HEK293 (cell line): Measurements from ENCODE around the gene REV3L.

Source experiments
- CTCF ChIA-PET: fragments of 350-600 bp; formaldehyde crosslinking; extraction: SDS; loops from one replicate; lab custom pipeline; 2021; ENCODE audit warnings: antibody characterized with exemption; lab: Yijun Ruan, JAX
- POLR2A ChIA-PET: fragments of 300-600 bp; formaldehyde crosslinking; extraction: SDS; loops from one replicate; lab custom pipeline; 2020; ENCODE audit warnings: antibody characterized with exemption, inconsistent platforms; lab: Yijun Ruan, JAX
- H3K27ac ChIP-seq: fragments of 200-500 bp; sonication (Bioruptor generic); 2 replicates; pipeline ENCODE4 v1.5.1; 2014; ENCODE audit warnings: low read depth, low read length, control low read depth, inconsistent platforms; ENCODE audit errors: extremely low read depth
- H3K36me3 ChIP-seq, 2 experiments: fragments of 200-500 bp in 1 of 2; sonication (Bioruptor generic) in 1 of 2; 1 replicate in 1 of 2; 2 replicates in 1 of 2; pipeline ENCODE4 v1.5.1; 2014 to 2017; ENCODE audit warnings: inconsistent platforms in 2 of 2, low read length in 2 of 2; ENCODE audit not compliant: control insufficient read depth in 2 of 2, insufficient read depth in 1 of 2
- H3K4me1 ChIP-seq: fragments of 200-500 bp; sonication (Bioruptor generic); 2 replicates; pipeline ENCODE4 v1.5.1; 2014; ENCODE audit warnings: mild to moderate bottlenecking, low read length, inconsistent platforms; ENCODE audit not compliant: control insufficient read depth, insufficient read depth
- H3K4me3 ChIP-seq: 2 replicates; pipeline ENCODE4 v1.5.1; 2011; ENCODE audit warnings: low read depth, mild to moderate bottlenecking, control low read depth, low read length, moderate library complexity
- H3K9me3 ChIP-seq: fragments of 200-500 bp; sonication (Bioruptor generic); 2 replicates; pipeline ENCODE4 v1.5.1; 2014; ENCODE audit warnings: low read depth, low read length, inconsistent platforms; ENCODE audit not compliant: control insufficient read depth, insufficient read depth
- ELK4 ChIP-seq: IDR thresholded peaks from 2 replicates; pipeline ENCODE4 v1.6.1; 2011; ENCODE audit warnings: mild to moderate bottlenecking, low read depth, low read length, borderline replicate concordance
- KLF7 ChIP-seq: fragments of 450-650 bp; formaldehyde crosslinking; IDR thresholded peaks from 2 replicates; pipeline ENCODE4 v1.5.1; 2016; ENCODE audit warnings: missing biosample characterization, missing genetic modification characterization, borderline replicate concordance
- KLF8 ChIP-seq: fragments of 450-650 bp; formaldehyde crosslinking; IDR thresholded peaks from 2 replicates; pipeline ENCODE4 v1.5.1; 2016; ENCODE audit warnings: missing biosample characterization, missing genetic modification characterization
- PATZ1 ChIP-seq: fragments of 450-650 bp; formaldehyde crosslinking; IDR thresholded peaks from 2 replicates; pipeline ENCODE4 v1.5.1; 2016; ENCODE audit warnings: missing biosample characterization, missing genetic modification characterization
- PRDM6 ChIP-seq: fragments of 450-650 bp; formaldehyde crosslinking; IDR thresholded peaks from 2 replicates; pipeline ENCODE4 v1.5.1; 2017; ENCODE audit warnings: missing biosample characterization, missing genetic modification characterization
- ZBTB48 ChIP-seq: fragments of 450-650 bp; formaldehyde crosslinking; IDR thresholded peaks from 2 replicates; pipeline ENCODE4 v1.5.1; 2016; ENCODE audit warnings: missing biosample characterization, missing genetic modification characterization
- ZBTB6 ChIP-seq: fragments of 450-650 bp; formaldehyde crosslinking; IDR thresholded peaks from 2 replicates; pipeline ENCODE4 v1.5.1; 2017; ENCODE audit warnings: missing biosample characterization, missing genetic modification characterization
- ZBTB7A ChIP-seq: fragments of 450-650 bp; formaldehyde crosslinking; IDR thresholded peaks from 2 replicates; pipeline ENCODE4 v1.5.1; 2016; ENCODE audit warnings: low read depth, missing biosample characterization, missing genetic modification characterization
- ZFP69B ChIP-seq: fragments of 450-650 bp; formaldehyde crosslinking; IDR thresholded peaks from 2 replicates; pipeline ENCODE4 v1.5.1; 2016; ENCODE audit warnings: missing biosample characterization, missing genetic modification characterization
- ZNF169 ChIP-seq: fragments of 450-650 bp; formaldehyde crosslinking; IDR thresholded peaks from 2 replicates; pipeline ENCODE4 v1.5.1; 2016; ENCODE audit warnings: missing biosample characterization, missing genetic modification characterization
- ZNF221 ChIP-seq: fragments of 450-650 bp; formaldehyde crosslinking; IDR thresholded peaks from 2 replicates; pipeline ENCODE4 v1.5.1; 2017; ENCODE audit warnings: missing biosample characterization, missing genetic modification characterization, borderline replicate concordance
- ZNF335 ChIP-seq: fragments of 450-650 bp; formaldehyde crosslinking; conservative IDR thresholded peaks from 2 replicates; pipeline ENCODE4 v1.5.1; 2016; ENCODE audit warnings: missing biosample characterization, missing genetic modification characterization
- ZNF37A ChIP-seq: fragments of 450-650 bp; IDR thresholded peaks from 2 replicates; pipeline ENCODE4 v1.5.1; 2018; ENCODE audit warnings: missing biosample characterization, missing genetic modification characterization
- ZNF423 ChIP-seq: fragments of 450-650 bp; formaldehyde crosslinking; IDR thresholded peaks from 2 replicates; pipeline ENCODE4 v1.5.1; 2016; ENCODE audit warnings: missing biosample characterization, missing genetic modification characterization
- ZNF501 ChIP-seq: fragments of 450-650 bp; formaldehyde crosslinking; IDR thresholded peaks from 2 replicates; pipeline ENCODE4 v1.5.1; 2016; ENCODE audit warnings: missing biosample characterization, missing genetic modification characterization
- ZNF521 ChIP-seq: fragments of 450-650 bp; formaldehyde crosslinking; IDR thresholded peaks from 2 replicates; pipeline ENCODE4 v1.5.1; 2017; ENCODE audit warnings: missing biosample characterization, mild to moderate bottlenecking, missing genetic modification characterization
- ZNF600 ChIP-seq: fragments of 450-650 bp; formaldehyde crosslinking; IDR thresholded peaks from 2 replicates; pipeline ENCODE4 v1.5.1; 2016; ENCODE audit warnings: missing biosample characterization, missing genetic modification characterization
- ZNF629 ChIP-seq: fragments of 450-650 bp; formaldehyde crosslinking; IDR thresholded peaks from 2 replicates; pipeline ENCODE4 v1.5.1; 2017; ENCODE audit warnings: missing biosample characterization, missing genetic modification characterization
- ZNF701 ChIP-seq: fragments of 450-650 bp; formaldehyde crosslinking; IDR thresholded peaks from 2 replicates; pipeline ENCODE4 v1.5.1; 2016; ENCODE audit warnings: missing biosample characterization, missing genetic modification characterization
- ZNF747 ChIP-seq: fragments of 450-650 bp; formaldehyde crosslinking; IDR thresholded peaks from 2 replicates; pipeline ENCODE4 v1.5.1; 2016; ENCODE audit warnings: missing biosample characterization, missing genetic modification characterization
- ZNF768 ChIP-seq: fragments of 450-650 bp; formaldehyde crosslinking; IDR thresholded peaks from 2 replicates; pipeline ENCODE4 v1.5.1; 2018; ENCODE audit warnings: missing biosample characterization, mild to moderate bottlenecking, missing genetic modification characterization
- ZNF792 ChIP-seq: fragments of 450-650 bp; formaldehyde crosslinking; IDR thresholded peaks from 2 replicates; pipeline ENCODE4 v1.5.1; 2016; ENCODE audit warnings: missing biosample characterization, missing genetic modification characterization
- ZSCAN23 ChIP-seq: fragments of 450-650 bp; formaldehyde crosslinking; IDR thresholded peaks from 2 replicates; pipeline ENCODE4 v1.5.1; 2016; ENCODE audit warnings: missing biosample characterization, missing genetic modification characterization
- TF ChIP-seq, protein P1 (sequence below): fragments of 450-650 bp; formaldehyde crosslinking; IDR thresholded peaks from 2 replicates; pipeline ENCODE4; 2016; ENCODE audit warnings: missing biosample characterization, missing genetic modification characterization
- TF ChIP-seq, protein P2 (sequence below): fragments of 450-650 bp; formaldehyde crosslinking; IDR thresholded peaks from 2 replicates; pipeline ENCODE4 v1.5.1; 2016; ENCODE audit warnings: missing biosample characterization, missing genetic modification characterization, borderline replicate concordance

The REV3L gene

GRCh38 chr6:111494951-111495635 is 12.1 kb upstream of the REV3L start:
- Histone ChIP-seq H3K36me3 (no peaks in the 10 kb centered on the region), H3K27ac (no peak overlapping the region), H3K4me1 (0 out of 2 replicates have a peak, but pooled peaks cover 4% of the 10 kb centered on the region), H3K4me3 (no peak overlapping the region), H3K9me3 (no peaks in the 10 kb centered on the region)
- ChIA-PET POLR2A (interaction anchor here (0.6 to 1.5 kb wide), 3 partner anchors 11 to 523 kb away, joined by 4 to 7 read pairs (median 5); no protein-coding TSS in a partner anchor), CTCF (interaction anchor here (0.7 to 0.9 kb wide), 3 partner anchors 8 to 242 kb away, joined by 3 to 4 read pairs (median 3); no protein-coding TSS in a partner anchor)
- TF ChIP-seq ZSCAN23 (tag by site-specific recombination) = no peak
- no peak for TF ChIP-seq ZNF335 (tag by site-specific recombination)
- TF ChIP-seq ZNF600 (tag by site-specific recombination) = no peak
- no peak for TF ChIP-seq ZNF747 (tag by site-specific recombination)
- TF ChIP-seq ZNF629 (tag by site-specific recombination) = no peak
- TF ChIP-seq ZNF792 (tag by site-specific recombination) = no peak
- TF ChIP-seq ZNF221 (tag by site-specific recombination) = no peak
- TF ChIP-seq ZNF768 (tag by site-specific recombination) = no peak
- TF ChIP-seq, protein P1, sequence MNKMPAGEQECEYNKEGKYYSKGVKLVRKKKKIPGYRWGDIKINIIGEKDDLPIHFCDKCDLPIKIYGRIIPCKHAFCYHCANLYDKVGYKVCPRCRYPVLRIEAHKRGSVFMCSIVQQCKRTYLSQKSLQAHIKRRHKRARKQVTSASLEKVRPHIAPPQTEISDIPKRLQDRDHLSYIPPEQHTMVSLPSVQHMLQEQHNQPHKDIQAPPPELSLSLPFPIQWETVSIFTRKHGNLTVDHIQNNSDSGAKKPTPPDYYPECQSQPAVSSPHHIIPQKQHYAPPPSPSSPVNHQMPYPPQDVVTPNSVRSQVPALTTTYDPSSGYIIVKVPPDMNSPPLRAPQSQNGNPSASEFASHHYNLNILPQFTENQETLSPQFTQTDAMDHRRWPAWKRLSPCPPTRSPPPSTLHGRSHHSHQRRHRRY (tag by site-specific recombination) = no peak
- TF ChIP-seq ZBTB6 (tag by site-specific recombination) = no peak
- no peak for TF ChIP-seq PRDM6 (tag by site-specific recombination)
- no peak for TF ChIP-seq ZBTB7A (tag by site-specific recombination)
- TF ChIP-seq PATZ1 = no peak
- no peak for TF ChIP-seq ZFP69B (tag by site-specific recombination)

- no peak overlapping the region for H3K4me3 ChIP-seq
- CTCF ChIA-PET = interaction anchor here (0.7 to 1.0 kb wide), 2 partner anchors 14 to 802 kb away, joined by 3 to 4 read pairs; no protein-coding TSS in a partner anchor
- H3K9me3 ChIP-seq = no peaks in the 10 kb centered on the region
- no peaks in the 10 kb centered on the region for H3K4me1 ChIP-seq
- peaks cover 0 to 9% of the 10 kb centered on the region in 2 experiments; a peak in 1 of 3 replicates for H3K36me3 ChIP-seq
- H3K27ac ChIP-seq = no peak overlapping the region
- POLR2A ChIA-PET = no interaction called here
- TF ChIP-seq ZNF701 (tag by site-specific recombination) = no peak
- no peak for TF ChIP-seq ZBTB48
- TF ChIP-seq ZNF501 = no peak
- TF ChIP-seq KLF8 (tag by site-specific recombination) = no peak
- TF ChIP-seq ZNF37A (tag by site-specific recombination) = no peak
- no peak for TF ChIP-seq ZNF423 (tag by site-specific recombination)
- no peak for TF ChIP-seq KLF7 (tag by site-specific recombination)
- TF ChIP-seq, protein P2, sequence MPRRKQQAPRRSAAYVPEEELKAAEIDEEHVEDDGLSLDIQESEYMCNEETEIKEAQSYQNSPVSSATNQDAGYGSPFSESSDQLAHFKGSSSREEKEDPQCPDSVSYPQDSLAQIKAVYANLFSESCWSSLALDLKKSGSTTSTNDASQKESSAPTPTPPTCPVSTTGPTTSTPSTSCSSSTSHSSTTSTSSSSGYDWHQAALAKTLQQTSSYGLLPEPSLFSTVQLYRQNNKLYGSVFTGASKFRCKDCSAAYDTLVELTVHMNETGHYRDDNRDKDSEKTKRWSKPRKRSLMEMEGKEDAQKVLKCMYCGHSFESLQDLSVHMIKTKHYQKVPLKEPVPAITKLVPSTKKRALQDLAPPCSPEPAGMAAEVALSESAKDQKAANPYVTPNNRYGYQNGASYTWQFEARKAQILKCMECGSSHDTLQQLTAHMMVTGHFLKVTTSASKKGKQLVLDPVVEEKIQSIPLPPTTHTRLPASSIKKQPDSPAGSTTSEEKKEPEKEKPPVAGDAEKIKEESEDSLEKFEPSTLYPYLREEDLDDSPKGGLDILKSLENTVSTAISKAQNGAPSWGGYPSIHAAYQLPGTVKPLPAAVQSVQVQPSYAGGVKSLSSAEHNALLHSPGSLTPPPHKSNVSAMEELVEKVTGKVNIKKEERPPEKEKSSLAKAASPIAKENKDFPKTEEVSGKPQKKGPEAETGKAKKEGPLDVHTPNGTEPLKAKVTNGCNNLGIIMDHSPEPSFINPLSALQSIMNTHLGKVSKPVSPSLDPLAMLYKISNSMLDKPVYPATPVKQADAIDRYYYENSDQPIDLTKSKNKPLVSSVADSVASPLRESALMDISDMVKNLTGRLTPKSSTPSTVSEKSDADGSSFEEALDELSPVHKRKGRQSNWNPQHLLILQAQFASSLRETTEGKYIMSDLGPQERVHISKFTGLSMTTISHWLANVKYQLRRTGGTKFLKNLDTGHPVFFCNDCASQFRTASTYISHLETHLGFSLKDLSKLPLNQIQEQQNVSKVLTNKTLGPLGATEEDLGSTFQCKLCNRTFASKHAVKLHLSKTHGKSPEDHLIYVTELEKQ = no peak
- no peak for TF ChIP-seq ZNF169 (tag by site-specific recombination)
- no peak for TF ChIP-seq ZNF521 (tag by site-specific recombination)
- TF ChIP-seq ELK4 = no peak
Measured at GRCh38 chr6:111492499-111492898, 9.5 kb upstream of the REV3L start.
